HG03571 (cell line): Measurements from ENCODE around the gene ASB15.

Source experiments
- ATAC-seq: cut with Tn5 transposase; IDR thresholded peaks from one replicate; pipeline ENCODE4 v1.9.1; 2021; ENCODE audit not compliant: unreplicated experiment

ASB15 gene

DNA sequence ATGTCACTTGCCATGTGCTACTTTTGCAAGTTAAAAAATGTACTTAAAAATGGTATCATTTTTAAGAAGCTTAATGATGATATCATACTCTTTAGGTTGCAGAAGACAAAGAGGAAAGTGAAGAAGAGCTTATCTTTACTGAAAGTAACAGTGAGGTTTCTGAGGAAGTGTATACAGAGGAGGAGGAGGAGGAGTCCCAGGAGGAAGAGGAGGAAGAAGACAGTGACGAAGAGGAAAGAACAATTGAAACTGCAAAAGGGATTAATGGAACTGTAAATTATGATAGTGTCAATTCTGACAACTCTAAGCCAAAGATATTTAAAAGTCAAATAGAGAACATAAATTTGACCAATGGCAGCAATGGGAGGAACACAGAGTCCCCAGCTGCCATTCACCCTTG, 60.1 kb downstream of the ASB15 start:
- ATAC-seq: no peak

GRCh38 chr7:123662293-123662692, 60.7 kb downstream of the ASB15 start:
- no peak for ATAC-seq

GRCh38 chr7:123662755-123663154, 61.1 kb downstream of the ASB15 start:
- no peak for ATAC-seq

DNA sequence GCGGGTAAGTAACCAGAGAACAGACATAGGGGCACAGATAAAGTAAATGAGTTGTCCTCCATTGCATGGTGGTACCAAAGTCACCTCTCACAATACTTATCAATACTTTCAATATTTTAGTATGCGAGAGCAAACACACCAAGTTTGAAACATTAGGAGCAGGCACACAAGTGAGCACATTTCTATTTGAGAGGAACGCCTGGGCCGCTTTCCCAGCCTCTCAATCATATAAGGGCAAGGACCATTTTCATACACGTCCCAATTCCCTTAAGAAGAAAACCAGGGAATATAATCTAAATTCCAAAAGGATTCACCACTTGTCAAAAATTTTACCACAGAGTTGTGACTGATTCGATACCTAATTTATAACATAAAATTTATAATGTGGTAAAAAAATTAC, 61.6 kb downstream of the ASB15 start:
- ATAC-seq: no peak

GRCh38 chr7:123665157-123665556, 63.5 kb downstream of the ASB15 start:
- no peak for ATAC-seq

- no peak for ATAC-seq
Measured at GRCh38 chr7:123665896-123666295, 64.3 kb downstream of the ASB15 start.

DNA sequence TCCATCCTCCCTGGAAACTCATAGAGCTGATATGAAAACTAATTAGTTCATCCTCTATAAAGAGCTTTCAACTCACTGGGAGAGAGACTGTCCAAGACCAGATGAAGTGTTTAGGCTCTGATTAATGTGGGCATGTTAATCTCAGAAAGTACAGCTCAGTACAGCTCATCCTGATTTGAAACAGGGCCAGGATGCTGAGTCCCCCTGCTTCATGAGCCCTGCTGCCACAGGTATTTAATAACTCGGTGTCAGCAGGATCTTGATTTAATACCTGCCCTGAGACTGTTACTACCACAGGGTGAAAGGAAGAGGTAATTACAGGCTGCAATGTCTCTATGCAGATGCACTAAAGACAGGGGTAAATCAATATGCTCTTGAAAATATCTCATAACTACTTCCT, 64.9 kb downstream of the ASB15 start:
- no peak for ATAC-seq

- no peak for ATAC-seq
Measured at GRCh38 chr7:123669485-123669884, 67.9 kb downstream of the ASB15 start.

DNA sequence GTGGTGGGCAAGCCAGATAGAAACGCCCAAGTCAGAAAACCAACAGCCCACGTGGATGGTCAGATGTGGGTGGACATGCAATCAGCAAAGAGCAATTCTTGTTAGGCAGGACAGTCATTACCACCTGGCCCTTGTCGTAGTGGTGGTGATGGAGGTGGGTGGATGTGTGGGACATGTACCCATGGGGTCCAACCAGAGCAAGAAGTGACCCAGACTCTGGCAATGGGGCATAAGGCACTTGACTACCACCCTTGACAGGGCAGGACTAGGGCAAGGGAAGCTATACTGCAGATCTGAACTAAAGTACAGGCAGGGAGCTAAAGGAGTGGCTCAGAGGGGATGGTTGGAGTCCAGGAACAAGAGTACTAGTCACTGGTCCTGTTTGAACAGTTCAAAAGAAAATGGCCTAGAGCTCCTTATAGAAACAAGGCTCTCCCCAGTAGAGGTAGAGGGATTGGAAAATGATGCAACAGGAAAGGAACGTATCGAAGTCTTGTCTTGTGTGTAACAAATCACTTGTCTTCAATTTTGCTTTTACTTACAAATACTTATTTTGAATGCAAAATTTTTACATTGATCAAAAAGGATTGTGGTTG, 71.6 kb downstream of the ASB15 start:
- no peak for ATAC-seq

GRCh38 chr7:123673752-123674398, 72.3 kb downstream of the ASB15 start:
- no peak for ATAC-seq

DNA sequence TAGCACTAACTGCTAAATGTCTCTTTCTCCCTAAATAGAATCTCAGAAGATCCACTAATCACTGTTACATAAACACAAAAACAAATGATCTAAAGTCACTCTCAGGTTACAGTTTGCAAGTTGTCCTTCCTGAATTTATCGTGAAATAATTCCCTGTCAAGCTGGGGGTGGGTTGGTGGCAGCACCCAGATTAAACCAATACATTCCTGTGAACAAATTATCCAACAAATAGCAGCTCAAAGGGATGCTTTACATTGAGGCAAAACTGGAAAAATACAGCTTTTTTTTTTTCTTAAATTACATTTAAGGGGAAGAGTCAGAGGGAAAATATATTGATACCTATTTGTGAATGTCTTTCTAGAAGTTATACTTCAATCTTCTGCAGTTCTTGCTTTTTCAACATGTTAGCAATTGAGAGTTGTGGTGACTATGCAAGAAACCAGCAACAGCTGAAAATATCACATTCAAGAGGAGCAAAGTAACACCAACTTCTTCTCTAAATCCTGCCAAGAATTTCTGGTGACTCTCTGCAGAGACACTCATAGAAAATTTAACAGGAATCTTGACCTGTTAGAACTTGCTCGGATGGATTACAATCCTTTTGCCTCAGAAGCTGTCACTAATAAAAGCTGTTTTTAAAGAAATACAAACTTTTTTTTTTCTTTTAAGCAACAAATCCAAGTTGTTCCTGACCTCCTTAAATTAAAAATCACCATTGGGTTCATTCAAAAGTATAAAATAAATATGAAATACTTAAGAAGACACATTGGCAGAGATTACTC, 73.0 kb downstream of the ASB15 start:
- ATAC-seq: no peak

DNA sequence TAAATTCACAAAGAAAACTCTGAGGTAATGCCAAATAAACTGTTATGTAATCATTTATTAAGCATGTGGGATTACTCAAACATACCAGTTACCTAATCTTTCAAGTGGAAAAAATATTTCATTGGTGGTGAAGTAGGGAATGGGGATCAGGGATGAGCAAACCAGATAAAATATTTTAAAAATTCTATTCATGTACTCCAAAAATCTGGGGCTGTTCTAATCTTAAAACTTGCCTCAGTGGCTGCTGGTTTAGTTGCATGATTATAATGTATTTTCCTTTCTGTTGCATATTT, 73.5 kb downstream of the ASB15 start:
- no peak for ATAC-seq

DNA sequence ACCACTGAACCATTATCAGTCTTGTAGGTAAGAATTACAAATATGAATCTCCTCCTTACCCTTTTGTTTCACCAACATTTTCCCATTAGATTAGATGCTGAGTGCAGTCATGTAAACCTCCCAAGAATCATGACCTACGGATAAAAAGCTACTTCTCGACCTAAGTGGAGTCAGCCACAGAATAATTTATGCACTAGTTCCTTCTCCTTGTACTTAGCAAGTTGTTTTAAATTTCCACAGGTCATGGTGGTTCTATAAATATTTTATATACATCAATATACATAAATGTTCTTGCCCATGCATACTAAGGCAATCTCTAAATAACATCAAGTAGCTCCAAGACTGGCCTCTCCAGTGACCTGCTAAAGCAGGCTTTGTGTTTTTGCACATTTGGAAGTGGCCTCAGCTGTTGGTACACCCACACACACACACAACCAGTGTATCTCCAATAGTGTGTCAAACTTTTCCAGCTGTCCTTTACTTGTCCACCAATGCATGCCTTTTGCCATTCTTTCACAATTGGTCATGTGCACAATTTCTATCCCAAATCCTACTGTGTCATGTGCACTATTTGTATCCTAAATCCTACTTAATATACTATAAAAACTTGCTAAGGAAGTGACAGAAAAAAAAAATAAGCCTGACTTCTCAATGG, 75.6 kb downstream of the ASB15 start:
- ATAC-seq: no peak

GRCh38 chr7:123679614-123680013, 78.0 kb downstream of the ASB15 start:
- no peak for ATAC-seq

GRCh38 chr7:123680580-123680979, 79.0 kb downstream of the ASB15 start:
- no peak for ATAC-seq

DNA sequence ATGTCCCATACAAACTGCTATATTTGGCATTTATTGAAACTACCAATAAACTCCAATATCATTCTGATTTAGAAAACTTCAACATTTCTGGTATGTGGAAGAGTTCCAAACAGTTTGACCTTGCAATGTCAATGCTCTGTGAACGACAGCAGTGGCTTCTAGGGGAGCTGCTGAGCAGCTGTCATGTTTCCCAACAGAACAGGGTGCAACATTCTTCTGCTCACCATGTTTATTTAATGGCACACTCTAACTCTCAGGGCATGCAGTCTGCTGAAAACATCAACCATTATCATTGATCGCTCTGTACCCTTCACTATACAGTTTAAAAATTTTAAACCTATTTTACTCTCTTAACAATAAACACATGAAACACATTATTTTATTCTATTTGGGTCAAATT, 79.9 kb downstream of the ASB15 start:
- no peak for ATAC-seq

DNA sequence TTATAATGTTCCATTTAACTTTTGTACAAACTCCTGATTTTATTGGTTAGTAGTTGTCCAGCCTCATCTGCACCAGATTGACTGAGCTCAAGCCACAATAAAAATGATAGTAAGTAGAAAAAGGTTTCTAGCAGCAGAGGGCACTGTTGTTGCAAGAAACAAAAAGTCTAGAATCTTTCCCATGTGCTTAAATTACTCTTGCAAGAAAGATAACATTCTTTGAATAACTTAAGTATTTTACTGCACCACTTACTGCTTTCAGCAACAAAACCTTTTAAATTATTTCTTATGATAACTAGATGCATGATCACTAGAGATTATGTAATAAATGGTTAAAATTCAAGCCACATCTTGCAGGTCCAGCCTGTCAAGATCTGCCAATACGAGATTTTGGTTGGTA, 81.1 kb downstream of the ASB15 start:
- peak; percentile 55 for ATAC-seq

GRCh38 chr7:123687161-123687560, 85.5 kb downstream of the ASB15 start:
- no peak for ATAC-seq

- ATAC-seq: no peak
Measured at GRCh38 chr7:123687727-123688126, 86.1 kb downstream of the ASB15 start.
